Activated CD4-positive, alpha-beta T cell treated with anti-CD3 and anti-CD28 coated beads, Interleukin-2, amount 10 ng/mL, durations not matched to agents 24 days and 14 days (primary cell): ENCODE results near the gene GABRR2. TPM values are rescaled to one million over a fixed set of nuclear protein-coding genes. Genes with fewer than 3 reads are reported as not detected.
A peak's percentile ranks its signal among the peaks of the same experiment; 100 is the strongest.
"Not testable (repeated sequence)": the region's sequence is repeated elsewhere in the genome, so short reads cannot be mapped to it uniquely, and the experiment has no call there.

Source experiments
- DNase-seq: peaks from one replicate; pipeline ENCODE4 v3.0.0; 2022
- H3K27ac Mint-ChIP-seq: one replicate; pipeline ENCODE4 v1.8.0; 2022; ENCODE audit warnings: mild to moderate bottlenecking, mixed read lengths
- H3K27me3 Mint-ChIP-seq: one replicate; pipeline ENCODE4 v1.8.0; 2022; ENCODE audit warnings: mixed read lengths
- H3K36me3 Mint-ChIP-seq: one replicate; pipeline ENCODE4 v1.8.0; 2022; ENCODE audit warnings: low read depth, mild to moderate bottlenecking, mixed read lengths
- H3K4me1 Mint-ChIP-seq: one replicate; pipeline ENCODE4 v1.8.0; 2021; ENCODE audit warnings: mixed read lengths
- H3K4me3 Mint-ChIP-seq: one replicate; pipeline ENCODE4 v1.8.0; 2022; ENCODE audit warnings: mild to moderate bottlenecking, moderate library complexity, mixed read lengths
- H3K9me3 Mint-ChIP-seq: one replicate; pipeline ENCODE4 v1.8.0; 2021; ENCODE audit warnings: mixed read lengths
- intact Hi-C: fragments of 100-400 bp; cut with micrococcal nuclease; formaldehyde crosslinking; loops from one replicate; pipeline ENCODE4 v1.15.1; 2023
- total RNA-seq: library from RNA; stranded (reverse); gene quantifications from 2 replicates; pipeline ENCODE4 v1.2.3, GENCODE V29; 2022

The GABRR2 gene
- total RNA-seq, 1 donor from 2014 or later = 1.0 TPM

- no peak for DNase-seq
- intact Hi-C loops = no loop called here
- Mint-ChIP-seq H3K4me1 (no peaks in the 10 kb centered on the region), H3K27ac (no peak overlapping the region), H3K4me3 (no peak overlapping the region), H3K27me3 (peaks cover 17% of the 10 kb centered on the region), H3K9me3 (no peaks in the 10 kb centered on the region), H3K36me3 (no peaks in the 10 kb centered on the region)
These were observed 63.9 kb downstream of the GABRR2 start for GRCh38 chr6:89251170-89251569.

- no peak for DNase-seq
- peaks cover 18% of the 10 kb centered on the region for H3K27me3 Mint-ChIP-seq
- H3K27ac Mint-ChIP-seq = no peak overlapping the region
- intact Hi-C loops = no loop called here
- H3K4me3 Mint-ChIP-seq = no peak overlapping the region
- no peaks in the 10 kb centered on the region for H3K9me3 Mint-ChIP-seq
- H3K4me1 Mint-ChIP-seq = no peaks in the 10 kb centered on the region
- no peaks in the 10 kb centered on the region for H3K36me3 Mint-ChIP-seq
These were observed 64.9 kb downstream of the GABRR2 start for GRCh38 chr6:89250239-89250638.

GRCh38 chr6:89244241-89244985 lies 70.7 kb downstream of the GABRR2 start:
- Mint-ChIP-seq H3K27ac (no peak overlapping the region), H3K9me3 (no peaks in the 10 kb centered on the region), H3K27me3 (peaks cover 19% of the 10 kb centered on the region), H3K4me3 (no peak overlapping the region), H3K4me1 (peaks cover 6% of the 10 kb centered on the region), H3K36me3 (no peaks in the 10 kb centered on the region)
- intact Hi-C loops = loop anchor here (5.0 kb wide), 1 partner anchor 122 kb away; no protein-coding TSS in a partner anchor
- no peak for DNase-seq

- no peak overlapping the region for H3K4me3 Mint-ChIP-seq
- intact Hi-C loops = loop anchor here (2.0 to 5.0 kb wide), 2 partner anchors 121 to 260 kb away; no protein-coding TSS in a partner anchor
- H3K4me1 Mint-ChIP-seq = peaks cover 9% of the 10 kb centered on the region
- no peaks in the 10 kb centered on the region for H3K36me3 Mint-ChIP-seq
- H3K27me3 Mint-ChIP-seq = peaks cover 17% of the 10 kb centered on the region
- no peaks in the 10 kb centered on the region for H3K9me3 Mint-ChIP-seq
- no peak for DNase-seq
- no peak overlapping the region for H3K27ac Mint-ChIP-seq
These were observed 71.8 kb downstream of the GABRR2 start for GRCh38 chr6:89243331-89243629.

- intact Hi-C loops = loop anchor here (2.0 to 5.0 kb wide), 2 partner anchors 120 to 260 kb away; no protein-coding TSS in a partner anchor
- no peak for DNase-seq
- no peak overlapping the region for H3K4me3 Mint-ChIP-seq
- H3K27ac Mint-ChIP-seq = no peak overlapping the region
- peaks cover 9% of the 10 kb centered on the region for H3K4me1 Mint-ChIP-seq
- H3K9me3 Mint-ChIP-seq = no peaks in the 10 kb centered on the region
- H3K36me3 Mint-ChIP-seq = no peaks in the 10 kb centered on the region
- peaks cover 18% of the 10 kb centered on the region for H3K27me3 Mint-ChIP-seq
These were observed 72.3 kb downstream of the GABRR2 start for GRCh38 chr6:89242574-89243330.

GRCh38 chr6:89239338-89239737 lies 75.8 kb downstream of the GABRR2 start:
- Mint-ChIP-seq H3K36me3 (no peaks in the 10 kb centered on the region), H3K9me3 (peaks cover 4% of the 10 kb centered on the region), H3K27ac (no peak overlapping the region), H3K27me3 (peaks cover 26% of the 10 kb centered on the region), H3K4me1 (peaks cover 9% of the 10 kb centered on the region), H3K4me3 (no peak overlapping the region)
- peak; percentile 80 for DNase-seq
- intact Hi-C loops = no loop called here

GRCh38 chr6:89237158-89237557 lies 77.9 kb downstream of the GABRR2 start:
- DNase-seq = no peak
- H3K4me1 Mint-ChIP-seq = peaks cover 15% of the 10 kb centered on the region
- H3K27ac Mint-ChIP-seq = no peak overlapping the region

GRCh38 chr6:89233605-89234004 lies 81.5 kb downstream of the GABRR2 start:
- peak overlapping the region; percentile 69 for H3K4me3 Mint-ChIP-seq
- H3K9me3 Mint-ChIP-seq, H3K4me1 Mint-ChIP-seq, intact Hi-C loops, H3K36me3 Mint-ChIP-seq, H3K27ac Mint-ChIP-seq, DNase-seq: not testable (repeated sequence)
- peaks cover 39% of the 10 kb centered on the region for H3K27me3 Mint-ChIP-seq

More at GRCh38 chr6:89237158-89237557, 77.9 kb downstream of the GABRR2 start:
- peaks cover 35% of the 10 kb centered on the region for H3K27me3 Mint-ChIP-seq
- H3K4me3 Mint-ChIP-seq = no peak overlapping the region
- intact Hi-C loops = no loop called here
- peaks cover 4% of the 10 kb centered on the region for H3K9me3 Mint-ChIP-seq
- no peaks in the 10 kb centered on the region for H3K36me3 Mint-ChIP-seq

GRCh38 chr6:89222712-89223039 lies 92.4 kb downstream of the GABRR2 start:
- Mint-ChIP-seq H3K4me3 (no peak overlapping the region), H3K9me3 (no peaks in the 10 kb centered on the region), H3K27ac (no peak overlapping the region), H3K27me3 (peaks cover 11% of the 10 kb centered on the region), H3K4me1 (no peaks in the 10 kb centered on the region), H3K36me3 (no peaks in the 10 kb centered on the region)
- intact Hi-C loops = no loop called here
- no peak for DNase-seq

- H3K9me3 Mint-ChIP-seq = no peaks in the 10 kb centered on the region
- H3K4me3 Mint-ChIP-seq = no peak overlapping the region
- H3K27me3 Mint-ChIP-seq = peaks cover 12% of the 10 kb centered on the region
- H3K36me3 Mint-ChIP-seq = no peaks in the 10 kb centered on the region
- no peak for DNase-seq
- intact Hi-C loops = no loop called here
- no peak overlapping the region for H3K27ac Mint-ChIP-seq
- H3K4me1 Mint-ChIP-seq = no peaks in the 10 kb centered on the region
These were observed 93.0 kb downstream of the GABRR2 start for GRCh38 chr6:89221971-89222711.

GRCh38 chr6:89221129-89221528 lies 94.0 kb downstream of the GABRR2 start:
- Mint-ChIP-seq H3K4me3 (no peak overlapping the region), H3K27me3 (peaks cover 15% of the 10 kb centered on the region), H3K36me3 (no peaks in the 10 kb centered on the region), H3K9me3 (no peaks in the 10 kb centered on the region), H3K27ac (no peak overlapping the region), H3K4me1 (no peaks in the 10 kb centered on the region)
- intact Hi-C loops = no loop called here
- DNase-seq = no peak

GRCh38 chr6:89217299-89217910 lies 97.7 kb downstream of the GABRR2 start, which contains the start of gene GABRR1:
Gene GABRR1 (minus strand): TSS chr6:89217358. CDS start chr6:89217322, 36 bp downstream.
- peaks cover 24% of the 10 kb centered on the region for H3K27me3 Mint-ChIP-seq
- H3K4me3 Mint-ChIP-seq = no peak within 1 kb of the TSS
- H3K36me3 Mint-ChIP-seq = no peaks in the 10 kb centered on the region
- no peaks in the 10 kb centered on the region for H3K9me3 Mint-ChIP-seq
- no peak for DNase-seq
- intact Hi-C loops = no loop called here
- H3K27ac Mint-ChIP-seq = no peak within 1 kb of the TSS
- no peaks in the 10 kb centered on the region for H3K4me1 Mint-ChIP-seq

- Mint-ChIP-seq H3K27ac (no peak overlapping the region), H3K36me3 (no peaks in the 10 kb centered on the region), H3K27me3 (peaks cover 26% of the 10 kb centered on the region), H3K4me3 (no peak overlapping the region), H3K4me1 (no peaks in the 10 kb centered on the region), H3K9me3 (no peaks in the 10 kb centered on the region)
- DNase-seq = no peak
- intact Hi-C loops = no loop called here
These were observed 98.7 kb downstream of the GABRR2 start for GRCh38 chr6:89216411-89216810.
